ENCODE data around the gene CRIM1. TPM values are rescaled to one million over a fixed set of nuclear protein-coding genes. Genes with fewer than 3 reads are reported as not detected.

CRIM1 gene
- total and polyA plus RNA-seq, 2 of the 8 experiments (the other 6 are each of a cell fraction or from before 2014, with no cell fraction given): 9.4 to 28.4 TPM

DNA sequence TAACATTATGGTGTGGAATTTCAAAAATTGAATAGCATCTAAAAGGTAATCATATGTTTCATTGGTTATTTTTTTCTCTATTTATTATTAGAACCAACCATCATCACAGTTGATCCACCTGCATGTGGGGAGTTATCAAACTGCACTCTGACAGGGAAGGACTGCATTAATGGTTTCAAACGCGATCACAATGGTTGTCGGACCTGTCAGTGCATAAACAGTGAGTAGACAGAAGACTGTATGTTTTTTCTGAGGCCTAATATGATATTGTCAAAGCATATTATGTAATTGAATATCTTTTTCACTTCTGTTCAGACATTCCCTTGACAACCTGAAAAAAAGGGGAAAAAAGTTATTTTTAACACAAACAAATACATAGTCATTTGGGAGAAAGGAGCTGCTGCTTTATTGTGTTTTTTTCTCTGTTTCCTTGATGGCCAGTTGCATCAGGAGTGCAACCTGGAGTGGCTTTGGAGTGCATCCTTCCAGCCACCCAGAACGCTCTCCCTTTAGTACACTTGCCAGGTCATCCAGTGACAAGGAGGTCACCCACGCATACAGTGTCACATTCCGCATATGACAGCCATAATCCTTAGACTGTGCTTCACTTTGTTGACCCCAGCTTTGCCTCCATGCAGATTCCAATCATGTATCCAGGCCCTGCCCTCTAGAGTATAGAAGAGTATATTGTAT, 143.7 kb downstream of the CRIM1 start (continued):
- TF ChIP-seq, protein P1, sequence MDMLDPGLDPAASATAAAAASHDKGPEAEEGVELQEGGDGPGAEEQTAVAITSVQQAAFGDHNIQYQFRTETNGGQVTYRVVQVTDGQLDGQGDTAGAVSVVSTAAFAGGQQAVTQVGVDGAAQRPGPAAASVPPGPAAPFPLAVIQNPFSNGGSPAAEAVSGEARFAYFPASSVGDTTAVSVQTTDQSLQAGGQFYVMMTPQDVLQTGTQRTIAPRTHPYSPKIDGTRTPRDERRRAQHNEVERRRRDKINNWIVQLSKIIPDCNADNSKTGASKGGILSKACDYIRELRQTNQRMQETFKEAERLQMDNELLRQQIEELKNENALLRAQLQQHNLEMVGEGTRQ (IDR thresholded peaks at IDR 0.05; ENCODE audit: low read length): no peak
- TF ChIP-seq KDM5A (IDR thresholded peaks at IDR 0.05; ENCODE audit: low read length) (no peak), CHD2 (IDR thresholded peaks at IDR 0.05; ENCODE audit: low read length) (no peak)
